HepG2 (cell line): Measurements from ENCODE around the gene TTC21B.

Source experiments
- MYNN ChIP-seq: sonication (generic); formaldehyde crosslinking; IDR thresholded peaks from 2 replicates; pipeline ENCODE4 v1.4.0; 2020; ENCODE audit warnings: mild to moderate bottlenecking, low read depth, missing genetic modification reagents
- POLR2A ChIP-seq, 2 experiments: IDR thresholded peaks; 2 replicates each; pipeline ENCODE4 v1.6.1; 2011; ENCODE audit warnings: low read depth in 2 of 2, low read length in 2 of 2, mild to moderate bottlenecking in 1 of 2, moderate library complexity in 1 of 2; ENCODE audit not compliant: insufficient read depth in 1 of 2
- TBP ChIP-seq: sonication (generic); formaldehyde crosslinking; IDR thresholded peaks from 2 replicates; pipeline ENCODE4 v1.5.0; 2020; ENCODE audit warnings: missing genetic modification reagents
- TF ChIP-seq, protein P1 (sequence below), 2 experiments: fragments of 450-650 bp in 1 of 2; sonication (generic) in 1 of 2; formaldehyde crosslinking in 1 of 2; IDR thresholded peaks; 2 replicates each; pipeline versions ENCODE4 v1.6.1 to v1.8.0; 2016 to 2022; ENCODE audit warnings: antibody characterized with exemption in 1 of 2, mild to moderate bottlenecking in 1 of 2, missing genetic modification reagents in 1 of 2

DNA sequence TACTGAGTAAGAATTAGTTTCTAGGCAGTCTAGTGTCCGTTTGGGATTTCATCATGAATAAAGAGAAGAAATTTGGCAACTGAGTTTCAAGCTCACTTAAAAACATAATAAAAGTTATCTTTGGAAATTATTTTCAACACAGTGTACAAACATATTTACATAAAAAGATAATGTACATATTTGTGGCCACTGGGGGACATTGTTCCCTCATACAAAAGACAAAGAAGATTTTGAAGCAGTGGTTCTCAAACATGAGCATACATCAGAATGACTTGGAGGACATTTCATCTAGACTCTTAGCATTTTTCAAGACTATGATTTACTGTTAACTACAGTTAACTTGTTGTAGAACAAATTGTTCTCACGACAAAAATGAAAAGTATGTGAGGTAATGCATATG, 15.7 kb upstream of the TTC21B start:
- TF ChIP-seq TBP (CRISPR knock-in tag) (no peak), MYNN (no peak), POLR2A (IDR thresholded peaks at IDR 0.05; ENCODE audit: insufficient read depth in 1 of 2, low read depth in 2 of 2, low read length in 2 of 2) (no peak)
- TF ChIP-seq, protein P1, sequence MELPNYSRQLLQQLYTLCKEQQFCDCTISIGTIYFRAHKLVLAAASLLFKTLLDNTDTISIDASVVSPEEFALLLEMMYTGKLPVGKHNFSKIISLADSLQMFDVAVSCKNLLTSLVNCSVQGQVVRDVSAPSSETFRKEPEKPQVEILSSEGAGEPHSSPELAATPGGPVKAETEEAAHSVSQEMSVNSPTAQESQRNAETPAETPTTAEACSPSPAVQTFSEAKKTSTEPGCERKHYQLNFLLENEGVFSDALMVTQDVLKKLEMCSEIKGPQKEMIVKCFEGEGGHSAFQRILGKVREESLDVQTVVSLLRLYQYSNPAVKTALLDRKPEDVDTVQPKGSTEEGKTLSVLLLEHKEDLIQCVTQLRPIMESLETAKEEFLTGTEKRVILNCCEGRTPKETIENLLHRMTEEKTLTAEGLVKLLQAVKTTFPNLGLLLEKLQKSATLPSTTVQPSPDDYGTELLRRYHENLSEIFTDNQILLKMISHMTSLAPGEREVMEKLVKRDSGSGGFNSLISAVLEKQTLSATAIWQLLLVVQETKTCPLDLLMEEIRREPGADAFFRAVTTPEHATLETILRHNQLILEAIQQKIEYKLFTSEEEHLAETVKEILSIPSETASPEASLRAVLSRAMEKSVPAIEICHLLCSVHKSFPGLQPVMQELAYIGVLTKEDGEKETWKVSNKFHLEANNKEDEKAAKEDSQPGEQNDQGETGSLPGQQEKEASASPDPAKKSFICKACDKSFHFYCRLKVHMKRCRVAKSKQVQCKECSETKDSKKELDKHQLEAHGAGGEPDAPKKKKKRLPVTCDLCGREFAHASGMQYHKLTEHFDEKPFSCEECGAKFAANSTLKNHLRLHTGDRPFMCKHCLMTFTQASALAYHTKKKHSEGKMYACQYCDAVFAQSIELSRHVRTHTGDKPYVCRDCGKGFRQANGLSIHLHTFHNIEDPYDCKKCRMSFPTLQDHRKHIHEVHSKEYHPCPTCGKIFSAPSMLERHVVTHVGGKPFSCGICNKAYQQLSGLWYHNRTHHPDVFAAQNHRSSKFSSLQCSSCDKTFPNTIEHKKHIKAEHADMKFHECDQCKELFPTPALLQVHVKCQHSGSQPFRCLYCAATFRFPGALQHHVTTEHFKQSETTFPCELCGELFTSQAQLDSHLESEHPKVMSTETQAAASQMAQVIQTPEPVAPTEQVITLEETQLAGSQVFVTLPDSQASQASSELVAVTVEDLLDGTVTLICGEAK (IDR thresholded peaks at IDR 0.05), result no peak
- TF ChIP-seq, protein P1 (CRISPR knock-in tag; IDR thresholded peaks at IDR 0.05), result no peak
